NCI-H1417 (cell line): ENCODE measurements around the gene RUSC1.
"Not testable (repeated sequence)": the region's sequence is repeated elsewhere in the genome, so short reads cannot be mapped to it uniquely, and the experiment has no call there.

ENCODE experiments used
- DNase-seq, 3 experiments: peaks; one replicate each; lab custom pipeline; 2025; lab: John Stamatoyannopoulos, UW

Gene RUSC1, protein sequence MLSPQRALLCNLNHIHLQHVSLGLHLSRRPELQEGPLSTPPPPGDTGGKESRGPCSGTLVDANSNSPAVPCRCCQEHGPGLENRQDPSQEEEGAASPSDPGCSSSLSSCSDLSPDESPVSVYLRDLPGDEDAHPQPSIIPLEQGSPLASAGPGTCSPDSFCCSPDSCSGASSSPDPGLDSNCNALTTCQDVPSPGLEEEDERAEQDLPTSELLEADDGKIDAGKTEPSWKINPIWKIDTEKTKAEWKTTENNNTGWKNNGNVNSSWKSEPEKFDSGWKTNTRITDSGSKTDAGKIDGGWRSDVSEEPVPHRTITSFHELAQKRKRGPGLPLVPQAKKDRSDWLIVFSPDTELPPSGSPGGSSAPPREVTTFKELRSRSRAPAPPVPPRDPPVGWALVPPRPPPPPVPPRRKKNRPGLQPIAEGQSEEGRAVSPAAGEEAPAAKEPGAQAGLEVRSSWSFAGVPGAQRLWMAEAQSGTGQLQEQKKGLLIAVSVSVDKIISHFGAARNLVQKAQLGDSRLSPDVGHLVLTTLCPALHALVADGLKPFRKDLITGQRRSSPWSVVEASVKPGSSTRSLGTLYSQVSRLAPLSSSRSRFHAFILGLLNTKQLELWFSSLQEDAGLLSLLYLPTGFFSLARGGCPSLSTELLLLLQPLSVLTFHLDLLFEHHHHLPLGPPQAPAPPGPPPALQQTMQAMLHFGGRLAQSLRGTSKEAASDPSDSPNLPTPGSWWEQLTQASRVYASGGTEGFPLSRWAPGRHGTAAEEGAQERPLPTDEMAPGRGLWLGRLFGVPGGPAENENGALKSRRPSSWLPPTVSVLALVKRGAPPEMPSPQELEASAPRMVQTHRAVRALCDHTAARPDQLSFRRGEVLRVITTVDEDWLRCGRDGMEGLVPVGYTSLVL

DNA sequence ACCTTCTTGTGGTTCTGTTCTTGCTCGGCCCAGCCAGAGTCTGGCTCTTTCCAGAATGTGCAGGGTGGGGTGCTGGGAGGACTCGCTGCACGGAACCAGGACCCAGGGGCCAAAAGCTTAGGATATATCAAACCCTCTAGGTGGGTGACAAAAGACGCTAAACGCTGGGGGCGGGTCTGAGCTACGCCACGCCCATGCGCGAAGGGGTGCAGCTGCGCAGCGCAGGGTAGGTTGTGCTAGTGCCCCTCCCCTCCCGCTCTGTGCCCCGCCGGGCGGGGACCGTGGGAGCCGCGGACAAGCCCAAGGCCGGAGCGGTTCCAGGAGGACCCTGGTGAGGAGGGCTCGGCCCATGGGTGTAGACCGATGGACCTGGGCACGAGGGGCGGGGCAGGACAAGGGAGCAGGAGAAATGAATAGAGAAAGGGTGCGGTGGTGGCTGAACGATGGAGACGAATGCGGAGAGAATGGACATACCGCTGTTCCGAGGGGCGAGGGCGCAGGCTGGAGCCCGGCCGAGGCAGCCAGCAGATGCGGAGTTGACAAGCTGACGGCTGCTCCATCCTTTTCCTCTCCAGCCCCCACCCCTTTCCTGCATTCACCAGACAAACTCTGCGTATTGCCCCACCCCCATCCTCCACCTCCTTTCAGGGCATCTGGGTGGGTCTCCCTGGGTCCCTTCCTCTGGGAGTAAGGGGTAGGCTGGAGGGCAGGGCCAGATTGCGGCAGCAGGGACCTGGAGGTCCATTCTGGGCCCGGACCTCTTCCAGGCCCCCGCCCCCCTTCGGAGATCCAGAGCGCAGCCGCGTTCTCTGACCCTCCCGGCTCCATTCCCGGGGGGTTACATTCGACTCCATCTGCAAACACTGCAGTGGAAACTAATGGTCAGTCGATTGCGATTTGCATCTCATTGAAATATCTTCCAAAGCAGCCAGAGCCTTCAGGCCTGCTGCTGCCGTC, at the start of gene RUSC1:
TSS of gene RUSC1 (plus strand) at position 234 of the 957 bp plus-strand sequence. CDS start 880 bp downstream, outside the sequence.
- peak in 1 of 3 experiments; percentile 97 for DNase-seq

DNA sequence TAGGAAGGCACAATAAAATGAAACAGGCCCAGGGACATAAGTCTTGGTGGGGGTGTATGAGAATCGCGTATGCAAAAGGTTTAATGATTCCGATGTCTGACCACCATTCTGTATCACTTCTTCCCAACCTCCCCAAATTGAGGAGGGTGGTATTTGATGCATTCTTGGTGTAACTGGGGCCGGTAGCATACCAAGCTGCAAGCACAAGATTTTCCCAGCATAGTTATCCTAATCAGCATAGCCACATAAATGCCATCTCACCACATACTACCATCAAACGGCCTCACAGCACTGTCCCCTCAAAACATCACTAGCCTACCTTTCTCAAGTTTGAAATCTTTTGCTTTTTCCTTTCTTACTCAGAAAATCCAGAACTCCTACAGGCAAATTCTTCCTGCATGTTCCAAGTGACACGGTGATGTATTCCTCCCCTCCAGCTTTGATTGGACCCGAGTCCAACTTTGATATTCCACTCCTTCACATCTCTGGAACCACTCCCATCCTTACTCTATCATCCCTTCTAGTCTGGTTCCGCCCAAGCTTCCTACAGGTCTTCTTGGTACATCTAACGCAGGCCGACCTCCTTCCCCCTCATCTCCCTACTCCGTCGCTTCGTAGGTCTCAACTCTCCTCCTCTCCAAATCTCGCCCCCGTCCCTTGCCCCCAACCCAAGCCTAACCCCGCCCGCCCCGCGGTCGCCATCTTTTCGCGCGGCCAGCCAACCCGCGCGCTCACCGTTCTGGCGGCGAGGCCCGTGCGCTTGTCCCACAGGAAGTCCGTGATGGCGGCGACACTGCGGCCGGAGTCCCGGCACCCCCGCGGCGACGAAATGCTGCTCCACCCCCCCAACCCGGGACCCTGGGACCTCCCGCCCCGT, 48.0 kb upstream of the RUSC1 start:
- peak in 2 of 3 experiments; percentile 67 to 87 for DNase-seq

DNA sequence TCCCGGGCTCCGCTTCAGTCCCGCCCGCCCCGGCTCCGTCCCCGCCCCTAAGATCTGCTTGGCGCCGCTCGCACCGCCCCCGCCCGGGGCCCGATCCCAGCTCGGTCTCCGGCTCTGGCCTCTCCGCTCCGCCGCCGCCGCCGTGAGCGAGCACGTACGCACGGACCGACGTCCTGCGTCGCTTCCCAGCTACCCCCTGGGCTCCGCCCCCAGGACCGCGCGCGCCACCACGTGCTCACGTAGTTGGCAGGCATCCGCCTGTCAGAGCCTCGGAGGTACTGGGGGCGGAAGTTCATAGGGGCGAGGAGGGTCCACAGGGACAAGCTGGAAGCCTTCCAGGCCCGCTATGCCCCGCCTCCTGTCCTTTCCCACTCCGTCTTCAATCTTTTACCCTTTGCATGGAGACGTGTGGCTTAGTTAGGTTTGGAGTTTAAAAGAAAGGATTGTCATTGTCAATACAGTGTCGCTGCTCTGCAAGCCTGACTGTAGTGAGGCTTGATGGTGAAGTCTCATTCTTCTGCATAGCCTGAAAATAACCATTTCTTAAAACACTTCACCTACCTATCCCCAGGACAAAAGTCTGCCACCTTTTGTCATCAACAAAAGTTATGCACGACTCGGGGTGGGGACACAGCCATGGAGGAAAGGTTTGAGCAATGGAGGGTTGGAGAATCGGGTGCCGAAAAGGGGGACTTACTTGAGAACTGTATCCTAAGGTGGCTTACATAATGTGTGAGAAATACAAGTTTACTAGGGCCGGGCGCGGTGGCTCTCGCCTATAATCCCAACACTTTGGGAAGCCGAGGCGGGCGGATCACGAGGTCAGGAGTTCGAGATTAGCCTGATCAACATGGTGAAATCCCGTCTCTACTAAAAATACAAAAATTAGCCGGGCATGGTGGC, 47.1 kb upstream of the RUSC1 start, which contains the start of gene CLK2:
TSS of gene CLK2 (minus strand) at position 162 of the 903 bp plus-strand sequence. CDS start 2,527 bp downstream, outside the sequence.
- DNase-seq: peak; percentile 94 to 100 (median 97)

DNA sequence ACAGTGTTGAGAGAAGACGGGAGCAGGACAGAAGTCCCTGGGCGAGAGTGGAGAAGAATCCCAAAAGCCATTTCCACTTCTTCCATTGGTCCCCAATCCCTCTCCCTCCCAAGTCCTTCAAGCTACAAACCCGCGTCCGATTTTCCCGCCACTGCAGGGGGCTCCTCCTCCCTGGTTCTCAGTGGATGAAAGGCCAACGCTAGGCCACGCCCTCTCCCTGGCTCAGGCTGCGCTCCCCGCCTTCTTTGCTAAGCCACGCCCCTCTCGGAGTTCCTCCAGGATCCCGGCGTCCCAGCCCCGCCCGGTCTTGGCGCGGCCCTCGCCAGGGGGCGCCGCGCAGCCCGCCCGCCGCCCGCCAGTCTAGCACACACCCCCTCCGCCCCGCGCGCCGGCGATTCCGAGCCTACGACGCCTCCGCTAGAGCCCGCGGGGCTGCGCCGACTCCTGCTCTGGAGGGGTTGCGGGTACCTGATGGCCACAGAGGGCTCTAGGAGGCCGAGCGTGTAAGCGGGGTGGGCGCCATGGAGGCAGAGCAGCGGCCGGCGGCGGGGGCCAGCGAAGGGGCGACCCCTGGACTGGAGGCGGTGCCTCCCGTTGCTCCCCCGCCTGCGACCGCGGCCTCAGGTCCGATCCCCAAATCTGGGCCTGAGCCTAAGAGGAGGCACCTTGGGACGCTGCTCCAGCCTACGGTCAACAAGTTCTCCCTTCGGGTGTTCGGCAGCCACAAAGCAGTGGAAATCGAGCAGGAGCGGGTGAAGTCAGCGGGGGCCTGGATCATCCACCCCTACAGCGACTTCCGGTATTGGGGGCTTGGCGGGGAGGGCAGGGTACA, 43.4 kb upstream of the RUSC1 start, which contains the start of gene HCN3:
TSS of gene HCN3 (plus strand) at position 394 of the 832 bp plus-strand sequence. CDS start at position 522, 128 bp downstream.
- peak; percentile 98 to 100 (median 99) for DNase-seq

DNA sequence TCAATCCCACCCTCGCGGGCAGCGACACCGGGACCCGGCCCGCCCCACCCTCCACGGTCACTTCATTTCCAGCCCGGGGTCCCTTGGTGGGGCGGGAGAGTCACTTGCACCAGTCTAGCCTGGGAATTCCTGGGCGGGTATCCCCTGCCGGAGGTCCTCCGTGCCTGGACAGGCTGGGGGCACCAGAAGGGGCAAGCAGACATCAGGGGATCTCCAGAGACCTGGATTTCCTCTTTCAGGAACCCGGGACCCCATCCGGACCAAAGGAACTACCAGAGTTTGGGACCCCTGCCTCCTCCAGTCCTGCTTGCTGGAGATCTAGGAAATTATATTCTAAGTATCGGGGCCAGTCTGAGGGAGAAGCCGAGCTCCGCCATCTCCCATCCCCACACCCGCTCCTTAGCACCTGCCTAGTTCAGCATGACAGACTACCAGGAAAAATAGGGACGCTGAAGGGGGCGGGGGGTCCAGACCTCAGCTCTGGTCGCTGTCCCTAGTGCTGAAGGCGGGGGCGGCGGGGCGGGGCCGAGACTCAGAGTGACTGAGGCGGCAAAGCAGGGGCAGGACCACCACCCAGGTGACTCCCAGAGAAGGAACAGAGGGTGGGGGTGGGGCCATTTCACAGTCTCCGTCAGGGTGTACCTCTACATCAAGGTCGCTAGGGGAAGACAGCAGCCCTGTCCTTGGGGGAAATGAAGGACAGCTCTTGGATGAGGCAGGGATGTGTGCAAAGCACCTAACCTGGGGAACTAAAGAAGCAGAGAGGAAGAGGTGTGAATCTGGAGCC, 42.6 kb upstream of the RUSC1 start:
- DNase-seq: peak; percentile 82 to 90 (median 83)

DNA sequence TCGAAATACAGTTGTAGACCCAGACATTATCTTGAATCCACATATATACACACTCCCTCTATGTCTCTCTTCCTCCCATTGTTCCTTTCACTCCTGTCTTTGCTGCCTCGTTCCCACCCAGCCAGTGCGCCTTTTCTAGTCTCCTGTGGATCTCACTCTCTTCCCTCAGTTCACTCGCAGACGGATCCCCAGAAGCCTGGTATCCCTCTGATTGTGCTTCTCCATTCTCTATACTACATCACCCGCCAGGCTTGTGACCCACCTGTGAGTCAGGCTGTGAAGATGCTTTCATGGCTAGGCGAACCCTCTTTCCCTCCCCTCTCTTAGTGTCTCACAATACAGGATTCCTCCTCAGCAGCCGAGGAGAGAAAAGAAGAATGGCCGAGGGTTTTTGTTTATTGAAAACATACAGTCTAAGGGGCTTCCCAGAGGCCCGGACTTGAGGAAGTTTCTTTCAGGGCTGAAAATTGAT, 42.0 kb upstream of the RUSC1 start:
- peak in 1 of 3 experiments; percentile 52 for DNase-seq

DNA sequence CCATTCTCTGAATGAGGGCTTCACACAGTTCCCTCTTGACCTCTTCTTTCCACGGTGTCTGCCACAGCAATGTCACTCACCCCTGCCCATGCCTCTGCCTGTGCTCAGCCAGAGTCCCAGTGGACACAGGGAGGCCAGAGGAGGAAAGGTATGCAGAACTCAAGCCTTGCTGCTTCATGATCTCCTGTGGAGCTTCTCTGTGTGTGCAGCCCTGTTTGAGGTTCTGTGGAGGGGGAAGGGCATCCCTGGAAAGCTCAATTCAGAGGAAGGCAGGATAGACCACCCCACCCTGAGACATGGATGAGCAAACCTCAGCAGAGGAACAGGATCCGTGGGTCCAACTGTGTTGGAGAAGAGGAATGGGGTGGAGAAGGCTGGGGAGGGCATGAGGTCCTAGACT, 41.4 kb upstream of the RUSC1 start:
- peak in 1 of 3 experiments; percentile 24 for DNase-seq

DNA sequence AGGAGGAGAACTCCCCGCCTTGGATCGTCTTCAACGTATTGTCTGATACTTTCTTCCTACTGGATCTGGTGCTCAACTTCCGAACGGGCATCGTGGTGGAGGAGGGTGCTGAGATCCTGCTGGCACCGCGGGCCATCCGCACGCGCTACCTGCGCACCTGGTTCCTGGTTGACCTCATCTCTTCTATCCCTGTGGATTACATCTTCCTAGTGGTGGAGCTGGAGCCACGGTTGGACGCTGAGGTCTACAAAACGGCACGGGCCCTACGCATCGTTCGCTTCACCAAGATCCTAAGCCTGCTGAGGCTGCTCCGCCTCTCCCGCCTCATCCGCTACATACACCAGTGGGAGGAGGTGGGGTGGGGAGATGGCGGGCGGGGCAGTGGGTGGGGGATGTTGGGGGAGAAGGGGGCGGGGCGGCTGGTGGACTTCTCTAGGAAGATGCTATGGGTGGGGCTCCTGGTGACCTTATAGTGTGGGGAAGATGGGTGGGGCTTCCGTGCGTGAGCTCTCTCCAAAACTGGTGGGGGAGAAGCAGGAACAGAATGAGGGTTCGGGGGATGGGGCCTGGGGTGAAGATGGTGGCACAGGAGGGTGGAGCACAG, 38.1 kb upstream of the RUSC1 start:
- no peak for DNase-seq

DNA sequence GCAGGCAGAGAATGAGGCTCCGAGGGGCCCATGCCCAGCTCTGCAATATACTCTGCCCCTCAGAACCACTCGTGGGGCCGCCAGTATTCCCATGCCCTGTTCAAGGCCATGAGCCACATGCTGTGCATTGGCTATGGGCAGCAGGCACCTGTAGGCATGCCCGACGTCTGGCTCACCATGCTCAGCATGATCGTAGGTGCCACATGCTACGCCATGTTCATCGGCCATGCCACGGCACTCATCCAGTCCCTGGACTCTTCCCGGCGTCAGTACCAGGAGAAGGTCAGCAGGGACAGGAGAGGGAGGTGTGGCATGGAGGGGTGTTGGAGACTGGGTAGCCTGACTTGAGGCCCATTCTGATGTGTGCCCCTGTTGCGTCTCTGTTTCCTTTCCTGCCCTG, 36.2 kb upstream of the RUSC1 start:
- no peak for DNase-seq

DNA sequence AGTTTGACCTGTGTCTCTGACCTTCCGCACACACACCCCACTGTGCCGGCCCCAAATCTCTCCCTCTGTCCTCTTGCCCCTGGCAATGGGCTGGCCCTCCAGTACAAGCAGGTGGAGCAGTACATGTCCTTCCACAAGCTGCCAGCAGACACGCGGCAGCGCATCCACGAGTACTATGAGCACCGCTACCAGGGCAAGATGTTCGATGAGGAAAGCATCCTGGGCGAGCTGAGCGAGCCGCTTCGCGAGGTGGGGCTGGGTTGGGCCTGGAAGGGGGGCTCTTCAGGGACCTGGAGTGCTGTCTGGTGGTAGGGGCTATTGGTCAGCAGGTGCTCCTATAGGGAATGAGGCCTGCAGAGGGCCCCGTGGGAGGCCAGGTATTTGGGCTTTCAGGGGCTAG, 35.6 kb upstream of the RUSC1 start:
- DNase-seq: no peak

DNA sequence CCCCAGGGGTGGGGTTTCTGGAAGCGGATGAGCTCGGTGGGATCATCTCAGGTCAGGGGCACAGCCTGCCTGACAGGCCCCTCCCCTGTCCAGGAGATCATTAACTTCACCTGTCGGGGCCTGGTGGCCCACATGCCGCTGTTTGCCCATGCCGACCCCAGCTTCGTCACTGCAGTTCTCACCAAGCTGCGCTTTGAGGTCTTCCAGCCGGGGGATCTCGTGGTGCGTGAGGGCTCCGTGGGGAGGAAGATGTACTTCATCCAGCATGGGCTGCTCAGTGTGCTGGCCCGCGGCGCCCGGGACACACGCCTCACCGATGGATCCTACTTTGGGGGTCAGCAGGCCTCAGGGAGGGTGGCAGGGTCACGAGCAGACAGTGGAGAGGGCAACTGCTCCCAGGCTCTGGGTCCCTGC, 35.1 kb upstream of the RUSC1 start:
- no peak for DNase-seq

DNA sequence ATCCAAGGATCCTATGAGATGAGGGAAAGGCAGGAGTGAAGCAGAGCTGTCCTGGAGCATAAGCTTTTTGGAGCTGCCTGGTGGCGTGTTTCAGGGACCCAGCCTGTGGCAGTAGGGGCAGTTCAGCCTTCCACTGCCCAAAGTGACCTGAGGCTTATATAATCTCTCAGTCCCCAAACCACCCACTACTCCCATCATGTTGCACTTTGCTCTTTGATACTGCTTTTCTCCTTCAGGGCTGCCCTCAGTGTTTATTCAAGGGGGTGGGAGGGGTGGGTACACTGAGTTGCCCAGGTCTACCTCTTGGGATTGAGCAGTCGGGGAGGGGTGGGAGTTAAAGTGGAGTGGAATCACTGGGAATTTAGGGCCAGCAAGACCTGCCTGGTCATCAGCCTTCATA, 34.1 kb upstream of the RUSC1 start:
- no peak for DNase-seq

DNA sequence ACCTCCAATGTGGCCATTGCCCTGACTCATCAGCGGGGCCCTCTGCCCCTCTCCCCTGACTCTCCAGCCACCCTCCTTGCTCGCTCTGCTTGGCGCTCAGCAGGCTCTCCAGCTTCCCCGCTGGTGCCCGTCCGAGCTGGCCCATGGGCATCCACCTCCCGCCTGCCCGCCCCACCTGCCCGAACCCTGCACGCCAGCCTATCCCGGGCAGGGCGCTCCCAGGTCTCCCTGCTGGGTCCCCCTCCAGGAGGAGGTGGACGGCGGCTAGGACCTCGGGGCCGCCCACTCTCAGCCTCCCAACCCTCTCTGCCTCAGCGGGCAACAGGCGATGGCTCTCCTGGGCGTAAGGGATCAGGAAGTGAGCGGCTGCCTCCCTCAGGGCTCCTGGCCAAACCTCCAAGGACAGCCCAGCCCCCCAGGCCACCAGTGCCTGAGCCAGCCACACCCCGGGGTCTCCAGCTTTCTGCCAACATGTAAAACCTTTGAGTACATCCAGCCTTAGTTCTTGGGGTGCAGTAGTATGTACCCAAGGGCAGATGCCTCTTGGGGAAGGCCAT, 32.6 kb upstream of the RUSC1 start:
- DNase-seq: no peak

DNA sequence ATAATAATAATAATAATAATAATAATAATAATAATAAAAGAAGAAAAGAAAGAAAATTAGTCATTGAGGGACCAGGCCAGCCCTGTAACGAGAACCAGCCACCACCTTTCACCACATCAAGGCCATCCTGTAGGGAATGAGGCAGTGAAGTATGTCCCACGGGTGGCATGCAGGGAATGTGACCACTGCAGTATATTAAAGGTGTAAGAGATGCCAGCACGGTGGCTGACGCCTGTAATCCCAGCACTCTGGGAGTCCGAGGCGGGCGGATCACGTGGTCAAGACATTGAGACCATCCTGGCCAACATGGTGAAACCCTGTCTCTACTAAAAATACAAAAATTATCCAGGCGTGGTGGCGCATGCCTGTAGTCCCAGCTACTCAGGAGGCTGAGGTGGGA, 29.7 kb upstream of the RUSC1 start:
- not testable (repeated sequence) for DNase-seq

DNA sequence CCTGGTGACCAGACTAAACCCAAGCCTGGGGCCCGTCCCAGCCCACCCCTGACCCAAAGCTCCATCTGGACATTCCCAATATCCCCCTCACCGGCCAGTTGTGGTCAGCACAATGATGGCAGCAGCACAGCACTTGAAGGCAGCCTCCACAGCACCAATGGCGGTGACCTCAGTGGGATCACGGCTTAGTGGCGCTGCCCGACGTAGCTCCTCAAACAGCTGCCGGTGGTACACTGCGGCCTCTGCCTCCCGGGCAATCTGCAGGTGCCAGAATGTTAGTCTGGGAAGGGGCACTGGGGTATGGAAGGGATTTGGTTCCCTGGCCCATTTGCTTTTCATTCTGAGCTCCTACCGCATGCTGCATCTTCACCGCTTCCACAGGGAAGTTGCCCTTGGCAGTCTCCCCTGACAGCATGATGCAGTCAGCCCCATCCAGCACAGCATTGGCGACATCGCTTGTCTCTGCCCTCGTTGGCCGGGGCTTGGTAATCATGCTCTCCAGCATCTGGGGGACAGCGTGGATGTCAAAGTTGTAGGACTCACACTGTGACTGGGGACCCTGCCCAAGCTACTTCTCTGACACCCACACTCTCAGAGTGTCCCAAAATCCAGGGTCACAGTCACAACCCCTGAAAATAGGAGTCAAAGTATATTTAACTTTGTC, 27.5 kb upstream of the RUSC1 start:
- DNase-seq: no peak
